GM23338 (cell line): ENCODE results near the gene DUOX1. TPM values are rescaled to one million over a fixed set of nuclear protein-coding genes. Genes with fewer than 3 reads are reported as not detected.

ENCODE experiments used
- ATAC-seq: fragments of 200-7000 bp; cut with Tn5 transposase; 3 replicates; pipeline ENCODE4 v1.9.1; 2020
- DNase-seq: peaks from one replicate; pipeline ENCODE4 v3.0.0-alpha.2; 2015; ENCODE audit warnings: low spot score
- H2AFZ ChIP-seq: fragments of 200-600 bp; sonication (generic); 2 replicates; pipeline ENCODE4 v1.8.0; 2016; ENCODE audit warnings: antibody characterized with exemption, mild to moderate bottlenecking, moderate library complexity
- H3F3A ChIP-seq: fragments of 200-600 bp; sonication (generic); replicated peaks from 2 replicates; pipeline ENCODE4 v1.8.0; 2017; ENCODE audit warnings: antibody characterized with exemption, mixed run types, low read depth
- H3K27ac ChIP-seq: fragments of 200-600 bp; sonication (generic); 2 replicates; pipeline ENCODE4 v1.6.1; 2016; ENCODE audit warnings: low read depth
- H3K27me3 ChIP-seq: fragments of 200-600 bp; sonication (generic); 2 replicates; pipeline ENCODE4 v1.8.0; 2016; ENCODE audit warnings: mild to moderate bottlenecking, mixed run types, moderate library complexity; ENCODE audit not compliant: insufficient read depth
- H3K36me3 ChIP-seq: fragments of 200-600 bp; sonication (generic); 2 replicates; pipeline ENCODE4 v1.8.0; 2016; ENCODE audit warnings: mild to moderate bottlenecking; ENCODE audit not compliant: insufficient read depth
- H3K4me1 ChIP-seq: fragments of 200-600 bp; sonication (generic); 2 replicates; pipeline ENCODE4 v1.8.0; 2016; ENCODE audit warnings: mild to moderate bottlenecking, moderate library complexity; ENCODE audit not compliant: insufficient read depth
- H3K4me2 ChIP-seq: fragments of 200-600 bp; sonication (generic); 2 replicates; pipeline ENCODE4 v1.7.1; 2017; ENCODE audit warnings: mixed run types
- H3K4me3 ChIP-seq: fragments of 200-600 bp; sonication (generic); 2 replicates; pipeline ENCODE4 v1.6.1; 2016; ENCODE audit warnings: mixed run types
- H3K79me2 ChIP-seq: fragments of 200-600 bp; sonication (generic); replicated peaks from 2 replicates; pipeline ENCODE4 v1.8.0; 2017; ENCODE audit warnings: mild to moderate bottlenecking; ENCODE audit not compliant: insufficient read depth
- H3K9me2 ChIP-seq: fragments of 200-600 bp; sonication (generic); 2 replicates; pipeline ENCODE4 v1.8.0; 2017; ENCODE audit not compliant: insufficient read depth
- H4K20me1 ChIP-seq: fragments of 200-600 bp; sonication (generic); replicated peaks from 2 replicates; pipeline ENCODE4 v1.8.0; 2017; ENCODE audit warnings: mild to moderate bottlenecking; ENCODE audit not compliant: insufficient read depth
- H3K27ac Mint-ChIP-seq: 2 replicates; pipeline ENCODE4 v1.8.0; 2020; ENCODE audit warnings: inconsistent platforms, mild to moderate bottlenecking, moderate library complexity, mixed read lengths
- H3K27me3 Mint-ChIP-seq: 3 replicates; pipeline ENCODE4 v1.8.0; 2022; ENCODE audit warnings: low read depth, mild to moderate bottlenecking, moderate library complexity, mixed read lengths, inconsistent platforms; ENCODE audit not compliant: insufficient read depth, poor library complexity
- H3K36me3 Mint-ChIP-seq: 3 replicates; pipeline ENCODE4 v1.8.0; 2021; ENCODE audit warnings: low read depth, mild to moderate bottlenecking, inconsistent platforms, moderate library complexity, mixed read lengths
- H3K4me1 Mint-ChIP-seq: 3 replicates; pipeline ENCODE4 v1.8.0; 2020; ENCODE audit warnings: mild to moderate bottlenecking, inconsistent platforms, mixed read lengths
- H3K4me3 Mint-ChIP-seq: 3 replicates; pipeline ENCODE4 v1.8.0; 2021; ENCODE audit warnings: moderate library complexity, mild to moderate bottlenecking, inconsistent platforms, mixed read lengths
- H3K9me3 Mint-ChIP-seq: 3 replicates; pipeline ENCODE4 v1.8.0; 2020; ENCODE audit warnings: moderate library complexity, mild to moderate bottlenecking, inconsistent platforms, mixed read lengths
- CREB1 ChIP-seq: fragments of 250-450 bp; sonication (Bioruptor Pico); IDR thresholded peaks from 2 replicates; pipeline ENCODE4 v1.5.0; 2020; ENCODE audit warnings: low read depth, mild to moderate bottlenecking, moderate library complexity
- CTCF ChIP-seq, 2 experiments: fragments of 200-600 bp in 1 of 2; sonication (generic) in 1 of 2; conservative IDR thresholded peaks; 2 replicates each; pipeline versions ENCODE4 v1.5.1 to v1.6.1; 2016 to 2017; ENCODE audit warnings: antibody characterized with exemption in 2 of 2, low read depth in 2 of 2, mild to moderate bottlenecking in 2 of 2, moderate library complexity in 1 of 2
- ETS1 ChIP-seq: IDR thresholded peaks from 2 replicates; pipeline ENCODE4 v1.6.1; 2016; ENCODE audit warnings: antibody characterized with exemption
- EZH2 ChIP-seq: fragments of 200-600 bp; sonication (generic); IDR thresholded peaks from one replicate; pipeline ENCODE4 v1.8.0; 2017; ENCODE audit warnings: antibody characterized with exemption, mild to moderate bottlenecking, low read depth; ENCODE audit not compliant: unreplicated experiment
- EZH2phosphoT487 ChIP-seq: fragments of 200-600 bp; sonication (generic); IDR thresholded peaks from one replicate; pipeline ENCODE4 v1.8.1; 2018; ENCODE audit warnings: antibody characterized with exemption; ENCODE audit not compliant: unreplicated experiment
- JUNB ChIP-seq: IDR thresholded peaks from one replicate; pipeline ENCODE4 v1.6.1; 2016; ENCODE audit warnings: antibody characterized with exemption; ENCODE audit not compliant: unreplicated experiment
- NANOG ChIP-seq: IDR thresholded peaks from 2 replicates; pipeline ENCODE4 v1.6.1; 2016; ENCODE audit warnings: antibody characterized with exemption, borderline replicate concordance
- POLR2AphosphoS5 ChIP-seq: IDR thresholded peaks from 2 replicates; pipeline ENCODE4 v1.6.1; 2016; ENCODE audit warnings: antibody characterized with exemption, low read depth
- REST ChIP-seq: IDR thresholded peaks from one replicate; pipeline ENCODE4 v1.6.1; 2018; ENCODE audit warnings: antibody characterized with exemption; ENCODE audit not compliant: unreplicated experiment
- STAT1 ChIP-seq: IDR thresholded peaks from one replicate; pipeline ENCODE4 v1.6.1; 2016; ENCODE audit warnings: antibody characterized with exemption; ENCODE audit not compliant: unreplicated experiment
- ZNF114 ChIP-seq: fragments of 250-450 bp; sonication (Bioruptor Pico); IDR thresholded peaks from 2 replicates; pipeline ENCODE4 v1.5.0; 2020; ENCODE audit warnings: mild to moderate bottlenecking, moderate library complexity
- ZNF331 ChIP-seq: fragments of 250-450 bp; sonication (Bioruptor Pico); IDR thresholded peaks from 2 replicates; pipeline ENCODE4 v1.5.0; 2020; ENCODE audit warnings: low read depth, mild to moderate bottlenecking, moderate library complexity
- ZNF462 ChIP-seq: fragments of 250-450 bp; sonication (Bioruptor Pico); IDR thresholded peaks from 2 replicates; pipeline ENCODE4 v1.5.0; 2020; ENCODE audit warnings: mild to moderate bottlenecking, moderate library complexity
- polyA plus RNA-seq: library from polyadenylated mRNA; unstranded; fragments of >200 nt; fragmentation: Nextera tagmentation; extraction: Ambion mirVana; gene quantifications from 2 replicates; pipeline ENCODE4 v1.2.1, GENCODE V29; 2016
- total RNA-seq: library from RNA; depleted of rRNA; stranded (reverse); fragments of >200 nt; shearing (Covaris generic); gene quantifications from 2 replicates; pipeline ENCODE4 v1.2.3, GENCODE V29; 2014

DUOX1 gene
- total and polyA plus RNA-seq, 2 experiments from 2014 or later = 0.69 to 0.73 TPM

- Mint-ChIP-seq H3K4me1 (peaks cover 46% of the 10 kb centered on the region), H3K36me3 (peaks cover 24% of the 10 kb centered on the region), H3K9me3 (no peaks in the 10 kb centered on the region; the same call in 2 of the 3 replicates), H3K27ac (no peak overlapping the region; the same call in 1 of the 2 replicates), H3K4me3 (no peak overlapping the region), H3K27me3 (peaks cover 14% of the 10 kb centered on the region)
- no peak for ATAC-seq
- TF ChIP-seq EZH2phosphoT487 (no peak), NANOG (no peak), CREB1 (CRISPR knock-in tag) (no peak), ETS1 (no peak), POLR2AphosphoS5 (no peak), REST (no peak), CTCF (conservative IDR thresholded peaks at IDR 0.05; ENCODE audit: low read depth in 2 of 2) (no peak), ZNF462 (CRISPR knock-in tag) (no peak), ZNF331 (no peak), JUNB (no peak), EZH2 (no peak), ZNF114 (CRISPR knock-in tag) (no peak), STAT1 (no peak)
- H3K4me2 ChIP-seq = no peak overlapping the region
- H3K9me2 ChIP-seq = peaks cover 6% of the 10 kb centered on the region; the same call in 1 of the 2 replicates
- peaks cover 15% of the 10 kb centered on the region for H3K79me2 ChIP-seq
- peaks cover 3% of the 10 kb centered on the region; the same call in 1 of the 2 replicates for H4K20me1 ChIP-seq
- no peaks in the 10 kb centered on the region for H3K27me3 ChIP-seq
- no peak for DNase-seq
- H3F3A ChIP-seq = no peaks in the 10 kb centered on the region
- no peaks in the 10 kb centered on the region for H3K36me3 ChIP-seq
- peaks cover 44% of the 10 kb centered on the region for H3K4me1 ChIP-seq
- no peak overlapping the region for H3K4me3 ChIP-seq
- H3K27ac ChIP-seq = no peak overlapping the region
- H2AFZ ChIP-seq = no peak overlapping the region
Observed at GRCh38 chr15:45180201-45180600, 50.4 kb downstream of the DUOX1 start.
